Gastrocnemius medialis (tissue), 4 donors: Measurements from ENCODE around the gene SYNDIG1L.

Source experiments
- CTCF ChIP-seq, 5 experiments: fragments of 450-650 bp in 3 of 5; fragments of 200-600 bp in 2 of 5; sonication (generic) in 2 of 5; IDR thresholded peaks in 4 of 5; conservative IDR thresholded peaks in 1 of 5; 1 replicate in 4 of 5; 2 replicates in 1 of 5; pipeline ENCODE4 v1.5.1; 2016 to 2019; ENCODE audit warnings: antibody characterized with exemption in 5 of 5, mild to moderate bottlenecking in 3 of 5, moderate library complexity in 3 of 5
- POLR2A ChIP-seq, 2 donors: fragments of 450-650 bp; IDR thresholded peaks; one replicate each; pipeline ENCODE4 v1.6.1; 2017; ENCODE audit warnings: antibody characterized with exemption in 2 of 2, mild to moderate bottlenecking in 2 of 2, moderate library complexity in 2 of 2

GRCh38 chr14:74474376-74474775, 48.4 kb upstream of the SYNDIG1L start:
- no peak for TF ChIP-seq CTCF (IDR thresholded peaks at IDR 0.05 in 4 of 5, conservative IDR thresholded peaks at IDR 0.05 in 1 of 5)
- no peak for TF ChIP-seq POLR2A (IDR thresholded peaks at IDR 0.05)
